HG03097 (cell line): ENCODE results near the gene PIK3R3.

Source experiments
- ATAC-seq: cut with Tn5 transposase; IDR thresholded peaks from one replicate; pipeline ENCODE4 v1.9.1; 2021; ENCODE audit not compliant: unreplicated experiment, low FRiP score

Gene PIK3R3

DNA sequence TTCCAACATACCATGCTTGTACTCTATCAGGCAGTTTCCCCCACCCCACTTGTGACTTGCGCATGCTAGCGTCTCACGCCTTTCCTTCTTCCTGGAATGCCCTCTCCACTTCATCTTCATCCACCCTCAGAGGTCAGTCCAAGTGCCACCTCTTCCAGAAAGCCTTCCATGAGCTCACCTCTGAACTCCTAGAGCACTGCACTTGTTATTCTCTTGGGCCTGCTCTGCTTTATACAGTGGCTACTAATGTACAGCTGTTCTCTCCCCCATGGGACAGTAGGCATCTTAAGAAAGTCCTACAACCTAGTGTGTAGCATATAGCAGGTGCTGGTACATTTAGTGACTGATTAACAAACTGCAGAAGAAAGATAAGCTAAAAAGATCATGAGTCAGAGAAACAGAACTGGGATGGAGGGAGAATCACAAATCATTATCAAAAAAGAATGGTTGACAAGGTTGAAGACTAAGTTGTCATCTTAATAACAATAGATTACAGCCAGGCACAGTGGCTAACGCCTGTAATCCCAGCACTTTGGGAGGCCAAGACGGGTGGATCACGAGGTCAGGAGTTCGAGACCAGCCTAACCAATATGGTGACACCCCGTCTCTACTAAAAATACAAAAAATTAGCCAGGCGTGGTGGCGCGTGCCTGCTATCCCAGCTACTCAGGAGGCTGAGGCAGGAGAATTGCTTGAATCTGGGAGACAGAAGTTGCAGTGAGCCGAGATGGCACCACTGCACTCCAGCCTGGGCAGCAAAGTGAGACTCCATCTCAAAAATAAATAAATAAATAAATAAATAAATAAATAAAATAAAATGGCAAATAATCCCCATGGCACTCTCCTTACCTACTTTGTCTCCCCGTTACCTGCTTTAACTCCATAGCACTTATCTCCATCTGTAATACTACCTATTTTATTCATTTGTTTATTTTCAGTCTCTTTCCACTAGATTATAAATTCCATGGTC is 26.2 kb upstream of the PIK3R3 start:
- peak; percentile 78 for ATAC-seq

DNA sequence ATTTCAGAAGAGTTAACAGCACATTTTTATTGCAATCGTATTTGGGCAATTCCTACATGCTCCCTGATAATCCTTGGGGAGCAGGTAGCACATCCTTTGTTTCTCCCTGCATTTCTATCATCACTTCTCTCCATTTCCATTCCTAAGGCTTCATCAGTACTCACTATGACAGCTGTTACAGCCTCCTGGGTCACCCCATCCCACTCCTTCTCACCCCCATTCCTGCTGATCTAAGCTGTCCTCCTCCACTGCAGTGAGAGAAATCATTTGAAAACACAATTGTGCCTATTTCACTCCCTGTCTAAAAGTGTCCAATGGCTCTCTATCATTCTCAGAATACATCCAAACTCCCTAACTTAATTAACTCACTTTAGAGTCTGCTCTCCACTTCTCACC is 25.5 kb upstream of the PIK3R3 start:
- no peak for ATAC-seq

DNA sequence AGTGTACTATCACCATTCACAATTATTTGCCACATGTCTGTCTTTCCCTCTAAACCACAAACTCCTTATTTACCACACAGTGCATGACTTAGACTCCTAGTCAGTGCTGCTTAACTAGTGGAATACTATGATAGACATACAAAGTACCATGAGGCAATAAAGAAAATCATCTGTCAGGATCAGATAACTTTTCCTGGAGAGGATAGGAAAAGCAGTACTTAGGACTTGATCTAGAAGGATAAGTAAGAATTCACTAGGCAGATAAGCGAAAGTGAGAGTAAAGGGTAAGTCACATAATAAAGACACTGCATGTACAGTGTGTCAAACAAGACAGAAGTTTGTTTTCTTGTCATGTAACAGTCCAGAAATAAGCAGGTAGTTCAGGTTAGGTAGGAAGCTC is 21.3 kb upstream of the PIK3R3 start:
- no peak for ATAC-seq

DNA sequence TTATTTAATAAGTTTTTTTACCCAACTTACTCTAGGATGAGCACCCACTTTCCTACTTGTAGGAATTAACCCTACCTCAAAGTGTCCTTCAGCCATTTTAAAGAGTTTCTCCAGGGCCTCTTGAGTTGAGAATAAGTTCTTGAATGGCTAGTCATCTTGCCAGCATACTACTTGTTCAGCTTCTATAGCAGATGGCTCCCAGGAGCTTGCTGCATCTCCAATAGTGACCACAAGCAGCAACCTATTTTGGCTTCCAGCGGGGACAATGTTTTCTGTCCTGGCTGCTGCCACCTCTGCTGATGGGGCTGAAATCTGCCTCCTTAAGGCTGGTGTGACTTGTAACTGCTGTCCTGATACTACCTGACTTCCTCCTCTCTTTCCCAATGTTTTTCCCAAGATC is 20.8 kb upstream of the PIK3R3 start:
- no peak for ATAC-seq

DNA sequence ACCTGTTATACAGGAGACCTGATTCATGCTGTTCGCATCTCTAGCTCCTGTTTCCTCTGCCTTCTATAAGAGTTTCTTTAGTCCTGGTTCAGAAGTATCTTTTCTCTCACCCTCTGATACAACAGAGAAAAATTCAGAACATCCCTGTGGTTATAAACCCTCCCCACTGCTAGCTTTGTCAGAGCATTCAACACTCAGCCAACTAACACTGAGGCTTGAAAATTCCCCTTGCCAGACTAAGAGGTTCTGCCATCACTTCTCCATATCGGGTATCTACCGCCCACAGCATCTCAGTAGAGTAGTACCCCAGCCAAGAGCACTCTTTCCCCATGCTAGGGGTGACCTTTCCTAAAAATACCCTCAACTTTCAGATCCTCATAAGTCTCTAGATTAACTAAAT is 19.6 kb upstream of the PIK3R3 start:
- no peak for ATAC-seq

DNA sequence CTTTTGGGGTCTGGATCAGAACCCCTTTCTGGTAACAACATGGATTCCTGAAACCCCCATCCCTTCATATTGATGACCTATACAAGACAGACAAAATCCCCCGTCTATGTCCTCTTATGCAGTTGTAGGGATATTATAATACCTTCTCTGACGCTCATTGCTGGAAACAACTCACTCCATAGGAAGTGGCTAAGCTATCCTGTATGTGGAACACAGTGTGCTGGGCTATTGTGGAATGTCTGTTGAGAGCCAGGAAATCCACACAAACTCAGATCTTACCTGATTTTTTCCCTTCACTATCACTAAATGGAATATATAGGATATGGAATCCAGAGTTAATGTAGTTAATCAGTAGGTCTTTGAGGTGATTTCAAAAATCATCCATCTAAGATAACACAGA is 17.7 kb upstream of the PIK3R3 start:
- ATAC-seq, result no peak

DNA sequence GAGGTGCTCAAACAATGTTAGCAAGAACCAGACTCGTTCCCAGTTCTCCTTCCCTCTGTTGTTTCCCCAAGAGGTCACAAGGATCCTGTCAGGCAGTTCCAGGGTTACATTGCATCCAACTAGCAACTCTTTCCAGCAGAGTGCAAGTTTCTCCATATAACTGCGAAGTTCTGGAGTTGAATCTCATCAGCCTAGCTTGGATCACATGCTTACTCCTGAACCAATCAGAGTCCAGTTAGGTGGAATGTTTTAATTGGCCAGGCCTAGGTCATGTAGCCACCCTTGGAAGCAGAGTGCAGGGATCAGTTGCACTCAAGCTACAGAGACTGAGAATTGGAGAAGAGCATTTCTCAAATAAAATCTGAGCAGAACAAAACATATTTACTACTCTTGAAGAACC is 15.9 kb upstream of the PIK3R3 start:
- no peak for ATAC-seq

DNA sequence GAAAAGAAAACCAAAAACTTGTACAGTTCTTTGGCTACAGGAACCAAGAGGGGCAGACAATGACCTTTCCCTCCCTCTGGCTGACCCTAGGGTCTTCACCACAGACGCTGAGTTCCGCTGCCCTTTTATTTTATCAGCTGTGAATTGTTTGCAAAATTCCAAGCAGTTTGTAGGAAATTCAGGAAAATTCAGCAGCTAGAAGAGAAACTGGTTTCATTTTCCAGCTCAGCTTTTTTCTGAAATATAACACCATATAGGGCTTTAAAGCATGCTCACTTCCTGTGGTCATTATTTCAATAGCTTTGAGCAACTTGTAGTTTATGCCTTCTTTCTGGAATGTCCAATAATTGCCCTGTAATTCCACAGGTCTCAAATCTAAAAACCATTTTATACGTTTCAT is 5.5 kb upstream of the PIK3R3 start:
- no peak for ATAC-seq

DNA sequence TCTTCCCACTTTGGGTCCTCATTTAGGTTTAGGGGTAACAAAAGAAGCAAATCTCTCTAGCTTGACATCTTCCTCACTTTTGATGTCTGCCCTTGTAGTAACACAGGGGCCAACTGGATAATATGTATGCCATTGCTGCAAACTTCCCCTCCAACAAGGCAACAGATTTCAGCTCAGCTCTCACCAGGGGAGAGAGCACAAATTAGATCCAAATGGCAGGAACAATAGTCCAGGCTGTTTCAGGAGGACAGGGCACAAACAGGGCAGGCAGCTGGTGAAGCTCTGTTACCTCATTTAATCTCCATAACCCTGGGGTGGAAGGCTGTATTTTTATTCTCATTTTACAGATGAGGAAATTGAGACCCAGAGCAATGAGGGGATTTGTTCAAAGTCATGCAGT is 4.3 kb upstream of the PIK3R3 start:
- ATAC-seq, result no peak

DNA sequence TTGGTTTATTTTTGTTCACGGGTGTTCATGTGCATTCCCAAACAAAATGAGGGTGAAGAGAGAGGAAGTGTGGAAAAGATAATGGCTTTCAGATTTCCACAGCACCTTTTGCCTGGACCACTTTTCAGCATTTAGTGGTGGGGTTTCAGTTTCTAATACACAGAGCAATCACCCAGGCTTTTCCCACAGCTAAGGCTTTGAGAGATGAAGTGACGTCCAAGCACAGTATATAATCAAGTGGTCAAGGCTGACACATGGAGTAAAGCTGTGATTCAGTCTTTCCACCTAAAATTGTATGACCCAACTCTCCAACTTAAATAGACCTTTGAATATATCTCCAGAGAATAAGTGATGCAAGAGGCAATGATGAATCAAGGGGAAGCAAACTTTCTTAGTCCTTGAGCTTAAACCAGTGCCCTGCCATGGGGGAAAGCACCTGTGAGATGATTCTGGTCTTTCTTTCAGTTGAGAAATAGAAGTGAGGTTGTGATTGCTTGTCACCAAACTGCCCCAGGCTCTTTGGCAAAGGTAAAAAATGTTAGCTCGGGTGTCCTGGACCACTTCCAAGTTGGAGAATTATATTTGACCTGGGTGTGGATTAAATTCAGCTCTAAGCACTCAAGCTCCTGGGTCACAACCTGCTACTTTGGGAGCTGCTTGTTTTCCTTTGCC is 2.4 kb upstream of the PIK3R3 start:
- no peak for ATAC-seq

DNA sequence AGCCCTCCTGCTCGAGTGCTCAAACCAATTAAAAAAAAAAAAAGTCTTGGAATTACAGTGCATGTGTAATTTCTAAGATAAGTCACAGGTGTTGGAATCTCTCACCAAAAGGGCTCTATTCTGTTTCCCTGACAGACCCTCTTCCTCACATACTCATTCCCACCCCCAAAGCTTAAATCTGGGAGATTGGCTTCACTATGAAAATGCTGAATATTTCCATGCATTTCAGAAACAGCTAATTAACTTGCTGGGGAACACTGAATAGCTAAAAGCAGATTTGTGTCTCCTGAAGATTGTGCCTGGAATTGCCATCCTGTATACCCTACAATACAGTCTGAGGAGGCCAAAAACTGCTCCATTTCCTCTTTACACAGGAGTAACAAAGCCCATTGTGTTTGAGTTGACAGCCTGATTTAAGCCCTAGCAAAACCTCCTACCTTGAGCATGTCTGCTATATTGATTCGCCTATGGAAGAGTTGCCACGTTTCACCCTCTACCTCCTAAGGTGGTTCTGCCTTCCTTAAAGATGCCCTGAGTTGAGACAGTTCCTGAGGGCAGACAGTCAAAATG is 1.4 kb upstream of the PIK3R3 start:
- ATAC-seq, result no peak

DNA sequence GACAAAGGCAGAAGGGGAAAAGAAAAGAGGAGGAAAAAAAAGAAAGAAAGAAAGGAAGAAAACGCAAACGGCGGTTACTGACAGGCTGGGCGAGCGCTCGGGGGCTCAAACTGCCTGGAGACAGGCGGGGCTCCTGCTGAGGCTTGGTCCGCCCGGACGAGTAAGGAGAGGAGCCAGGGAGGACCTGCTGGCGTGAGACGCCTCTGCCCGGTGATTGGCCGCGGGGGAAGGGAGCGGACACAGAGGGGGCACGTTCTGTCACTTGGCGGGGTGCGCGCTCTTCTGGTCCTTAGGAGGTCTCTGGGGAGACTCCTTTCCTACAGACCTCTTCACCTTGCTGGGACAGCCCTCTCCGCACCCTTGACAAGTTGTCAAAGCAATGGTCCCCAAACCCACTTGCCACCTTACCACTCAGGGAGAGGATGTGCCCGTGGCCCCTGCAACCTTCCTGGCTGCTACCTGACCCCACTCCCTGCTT is 791 bp upstream of the PIK3R3 start:
- ATAC-seq, result peak; percentile 35

DNA sequence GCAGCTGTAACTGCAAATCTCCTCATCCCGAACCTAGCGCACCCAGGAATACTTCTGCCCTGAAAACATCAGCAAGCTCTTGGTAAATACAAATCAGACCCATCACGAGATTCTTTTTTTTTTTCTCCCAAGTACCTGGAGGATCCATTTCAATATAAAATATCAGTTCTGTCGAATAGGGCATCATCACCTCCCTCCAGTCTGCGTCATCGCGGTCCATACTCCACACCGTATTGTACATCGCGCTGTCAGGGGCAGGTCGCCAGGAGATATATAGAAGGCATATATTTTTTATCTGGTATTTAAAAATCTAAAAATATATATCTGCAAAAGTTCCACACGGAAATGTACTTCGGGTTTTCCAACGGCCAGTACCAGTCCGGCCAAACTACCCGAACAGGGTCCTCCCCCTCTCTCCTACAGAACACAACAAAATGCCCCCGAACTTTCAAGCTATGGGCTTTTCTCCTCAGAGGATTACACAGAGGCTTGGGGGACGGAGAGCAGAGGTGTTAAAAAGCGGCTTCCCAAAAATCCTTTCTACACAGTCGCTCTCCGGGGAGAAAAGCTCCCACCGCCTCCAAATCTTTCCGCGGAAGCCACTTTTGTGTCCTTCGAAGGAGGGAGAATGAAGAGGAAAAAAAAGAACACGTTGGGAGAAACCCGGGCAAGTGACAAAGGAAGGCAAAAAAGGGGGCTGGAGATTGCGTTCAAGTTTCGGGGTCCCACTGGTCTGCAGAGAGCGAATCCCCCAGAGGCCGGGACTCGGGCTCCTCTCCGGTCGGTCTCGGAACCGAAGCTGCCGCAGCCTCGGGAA is 509 bp downstream of the PIK3R3 start:
- no peak for ATAC-seq

DNA sequence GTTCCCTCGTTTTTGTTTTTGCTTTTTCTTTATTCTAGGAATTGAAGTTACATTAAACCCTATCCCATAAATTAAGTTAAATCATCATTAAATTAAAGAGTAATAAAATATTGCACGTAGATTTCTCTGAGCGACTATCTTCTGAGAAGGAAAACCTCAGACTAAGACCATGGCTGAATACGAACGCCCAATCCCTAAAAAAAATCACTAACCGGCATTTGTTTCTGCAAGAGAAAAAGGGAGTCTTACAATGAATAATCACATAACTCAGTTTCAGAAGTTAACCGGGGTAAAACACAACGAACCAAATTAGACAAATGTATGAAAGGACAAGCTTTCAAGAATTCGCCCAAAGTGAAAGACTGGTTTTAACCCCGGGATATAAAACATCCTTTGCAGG is 1.3 kb downstream of the PIK3R3 start:
- no peak for ATAC-seq

DNA sequence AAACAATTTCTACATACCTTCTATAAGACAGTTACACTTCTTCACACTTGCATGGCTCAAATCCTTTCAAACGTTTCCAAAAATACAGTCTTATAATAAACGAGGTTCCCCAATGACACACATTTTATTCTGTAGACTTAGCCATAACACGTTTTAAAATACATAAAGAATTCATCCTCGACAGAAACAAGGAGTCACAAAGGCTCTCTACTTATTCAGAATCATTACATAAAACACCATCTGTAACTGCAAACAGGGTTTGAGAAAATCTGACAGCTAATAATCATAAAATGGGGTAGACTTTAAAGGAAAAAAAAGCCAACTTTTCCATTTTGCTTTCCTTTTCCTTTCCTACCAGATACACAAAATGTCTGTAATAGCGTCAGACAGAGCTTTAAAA is 1.8 kb downstream of the PIK3R3 start:
- ATAC-seq, result no peak

DNA sequence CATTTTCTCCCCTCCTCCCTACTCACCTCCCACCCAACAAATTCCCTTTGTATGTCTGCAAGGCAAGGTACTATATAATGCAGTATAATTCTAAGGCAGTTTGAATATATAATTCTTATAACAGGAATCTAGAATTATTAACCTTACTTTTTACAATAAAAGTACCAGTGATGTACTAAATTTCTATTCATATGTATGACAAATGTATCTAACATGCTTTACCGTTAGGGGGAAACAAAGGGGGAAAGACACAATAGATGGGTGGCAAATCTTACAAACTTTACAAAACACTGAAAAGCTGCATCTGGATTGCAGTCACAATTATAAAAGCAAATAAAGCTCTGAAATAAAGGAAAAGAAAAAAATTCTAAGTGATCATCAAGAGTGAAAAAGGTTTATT is 2.3 kb downstream of the PIK3R3 start:
- ATAC-seq, result no peak

DNA sequence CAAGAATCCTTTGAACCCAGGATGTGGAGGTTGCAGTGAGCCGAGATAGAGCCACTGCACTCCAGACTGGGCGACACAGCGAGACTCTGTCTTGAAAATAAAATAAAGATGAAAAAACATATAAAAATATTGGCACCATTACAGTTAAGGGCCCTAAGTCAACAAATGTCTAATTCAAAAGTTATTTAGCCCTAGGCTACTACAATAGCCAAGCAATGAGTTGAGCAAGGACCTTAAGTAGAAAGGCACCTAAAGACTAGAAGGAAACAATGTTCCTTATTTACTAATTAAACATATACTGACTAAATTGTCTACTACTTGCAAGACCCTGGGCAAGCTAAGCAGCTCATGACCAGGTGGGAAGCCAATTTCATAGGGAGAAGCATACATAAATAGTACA is 4.1 kb downstream of the PIK3R3 start:
- no peak for ATAC-seq

DNA sequence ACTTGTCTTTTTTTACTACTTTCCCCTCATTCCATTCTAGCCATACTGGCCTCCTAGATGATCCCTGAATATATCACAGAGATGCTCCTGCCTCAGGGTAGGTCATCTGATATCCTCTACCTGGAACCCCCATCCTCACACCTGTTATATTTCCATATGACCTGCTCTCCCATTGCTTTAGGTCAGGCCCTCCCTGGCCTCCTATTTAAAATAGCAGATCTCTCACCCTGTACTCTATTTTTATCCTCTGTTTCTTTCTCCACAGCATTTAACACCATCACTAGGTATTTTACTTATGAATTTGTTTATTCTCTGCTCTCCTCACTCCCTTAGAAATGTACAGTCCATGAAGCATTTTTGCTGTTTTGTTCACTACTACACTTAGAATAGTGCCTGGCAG is 13.6 kb downstream of the PIK3R3 start:
- ATAC-seq, result no peak

DNA sequence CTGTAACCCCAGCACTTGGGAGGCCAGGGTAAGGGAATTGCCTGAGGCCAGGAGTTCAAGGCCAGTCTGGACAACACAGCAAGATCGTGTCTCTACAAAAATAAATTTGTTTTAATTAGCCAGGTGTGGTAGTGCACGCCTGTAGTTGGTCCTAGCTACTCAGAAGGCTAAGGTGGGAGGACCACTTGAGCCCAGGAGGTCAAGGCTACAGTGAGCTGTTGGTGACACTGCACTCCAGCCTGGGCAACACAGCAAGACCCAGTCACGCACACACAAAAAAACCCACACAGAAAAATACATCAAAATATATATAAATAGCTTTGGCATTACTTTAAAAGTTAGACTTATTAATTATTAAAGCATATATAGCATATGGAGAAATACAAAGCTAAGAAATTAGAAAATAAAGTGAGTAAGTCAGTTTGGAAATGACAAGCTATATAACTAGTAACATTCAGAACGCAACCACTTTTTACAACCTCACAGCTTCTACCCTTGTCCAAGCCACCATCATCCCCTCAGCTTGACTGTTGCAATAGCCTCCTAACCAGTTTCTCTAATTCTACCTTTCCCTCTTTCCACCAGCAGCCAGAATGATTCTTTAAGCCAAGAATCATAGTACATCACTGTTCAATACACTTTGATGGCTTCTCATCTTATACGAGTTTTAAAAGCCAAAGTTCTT is 14.5 kb downstream of the PIK3R3 start:
- no peak for ATAC-seq

DNA sequence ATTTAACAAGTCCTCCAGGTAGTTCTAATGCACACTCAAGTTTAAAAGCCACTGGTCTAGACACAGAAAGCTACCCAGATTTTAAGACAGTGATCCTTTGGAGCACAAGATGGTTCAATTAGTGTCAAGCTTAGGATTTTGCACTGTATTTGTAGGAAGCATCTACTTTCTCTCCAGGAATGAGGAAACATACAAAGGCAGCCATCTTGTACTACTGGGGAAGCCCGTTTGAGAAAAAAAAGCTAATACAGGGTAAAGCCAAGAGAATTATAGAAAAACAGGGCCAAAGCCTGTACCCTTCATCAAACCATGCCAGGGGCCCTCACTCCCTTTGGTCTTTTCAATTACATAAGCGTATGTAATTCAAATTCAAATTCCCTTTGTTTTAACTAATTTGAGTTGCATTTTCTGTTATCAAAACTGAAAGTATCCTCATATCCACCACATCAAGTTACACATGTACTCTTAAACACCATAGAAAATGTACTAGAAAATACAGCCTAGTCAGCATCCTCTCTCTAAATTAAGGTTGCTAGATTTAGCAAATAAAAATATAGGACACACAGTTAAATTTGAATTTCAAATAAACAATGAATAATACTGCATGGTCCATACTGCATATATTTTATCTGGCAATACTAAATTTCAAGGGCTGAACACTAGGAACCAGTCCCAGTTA is 17.4 kb downstream of the PIK3R3 start:
- ATAC-seq, result no peak
